WTC11 (cell line): ENCODE results near the gene SIRT2. TPM values are rescaled to one million over a fixed set of nuclear protein-coding genes. Genes with fewer than 3 reads are reported as not detected.
A peak's percentile ranks its signal among the peaks of the same experiment; 100 is the strongest.

Source experiments
- ATAC-seq: fragments of 200-7000 bp; cut with Tn5 transposase; 2 replicates; pipeline ENCODE4 v1.10.0; 2021; ENCODE audit warnings: mild to moderate bottlenecking, moderate library complexity
- CTCF ChIA-PET: fragments of 300-600 bp; sonication (Branson Sonifier 250); formaldehyde crosslinking; loops from one replicate; lab custom pipeline; 2021; ENCODE audit warnings: antibody characterized with exemption; lab: Charles Lee
- POLR2A ChIA-PET: fragments of 350-600 bp; sonication (Branson Sonifier 250); formaldehyde crosslinking; loops from one replicate; lab custom pipeline; 2021; ENCODE audit warnings: antibody characterized with exemption; lab: Charles Lee
- DNase-seq: peaks from one replicate; pipeline ENCODE4 v3.0.0; 2021; ENCODE audit warnings: low spot score
- H3K27ac Mint-ChIP-seq: 2 replicates; pipeline ENCODE4 v1.8.0; 2021; ENCODE audit warnings: mixed read lengths
- H3K27me3 Mint-ChIP-seq: 2 replicates; pipeline ENCODE4 v1.8.0; 2021; ENCODE audit warnings: low read depth, mild to moderate bottlenecking, moderate library complexity, mixed read lengths
- H3K36me3 Mint-ChIP-seq: 2 replicates; pipeline ENCODE4 v1.8.0; 2021; ENCODE audit warnings: mixed read lengths
- H3K4me1 Mint-ChIP-seq: 2 replicates; pipeline ENCODE4 v1.8.0; 2022; ENCODE audit warnings: mixed read lengths
- H3K4me3 Mint-ChIP-seq: 2 replicates; pipeline ENCODE4 v1.8.0; 2021; ENCODE audit warnings: mild to moderate bottlenecking, moderate library complexity, mixed read lengths
- H3K9me3 Mint-ChIP-seq: 2 replicates; pipeline ENCODE4 v1.8.0; 2021; ENCODE audit warnings: mixed read lengths
- ATF2 ChIP-seq: sonication (generic); formaldehyde crosslinking; IDR thresholded peaks from 2 replicates; pipeline ENCODE4 v1.8.1; 2022; ENCODE audit warnings: low read depth, missing genetic modification reagents, borderline replicate concordance
- CBFB ChIP-seq: sonication (generic); formaldehyde crosslinking; IDR thresholded peaks from 2 replicates; pipeline ENCODE4 v1.8.1; 2022; ENCODE audit warnings: mild to moderate bottlenecking, low read depth, missing genetic modification reagents
- CREM ChIP-seq: sonication (generic); formaldehyde crosslinking; IDR thresholded peaks from 2 replicates; pipeline ENCODE4 v1.8.1; 2022; ENCODE audit warnings: mild to moderate bottlenecking, missing genetic modification reagents, moderate library complexity
- E2F4 ChIP-seq: sonication (generic); formaldehyde crosslinking; IDR thresholded peaks from 2 replicates; pipeline ENCODE4 v1.8.1; 2022; ENCODE audit warnings: low read depth, mild to moderate bottlenecking, moderate library complexity, missing genetic modification reagents, borderline replicate concordance
- E2F5 ChIP-seq: sonication (generic); formaldehyde crosslinking; IDR thresholded peaks from 2 replicates; pipeline ENCODE4 v1.8.1; 2022; ENCODE audit warnings: mild to moderate bottlenecking, moderate library complexity, missing genetic modification reagents
- IRF1 ChIP-seq: sonication (generic); formaldehyde crosslinking; IDR thresholded peaks from 2 replicates; pipeline ENCODE4 v1.8.0; 2023; ENCODE audit warnings: missing genetic modification reagents
- IRF2 ChIP-seq: sonication (generic); formaldehyde crosslinking; IDR thresholded peaks from 2 replicates; pipeline ENCODE4 v1.8.0; 2022; ENCODE audit warnings: low read depth, missing genetic modification reagents, borderline replicate concordance
- MAX ChIP-seq: sonication (generic); formaldehyde crosslinking; IDR thresholded peaks from 2 replicates; pipeline ENCODE4 v1.8.0; 2022; ENCODE audit warnings: mild to moderate bottlenecking, missing genetic modification reagents
- NFYB ChIP-seq: sonication (generic); formaldehyde crosslinking; conservative IDR thresholded peaks from 2 replicates; pipeline ENCODE4 v1.8.0; 2022; ENCODE audit warnings: low read depth, missing genetic modification reagents
- RELA ChIP-seq: sonication (generic); formaldehyde crosslinking; IDR thresholded peaks from 2 replicates; pipeline ENCODE4 v1.8.1; 2022; ENCODE audit warnings: missing genetic modification reagents, mild to moderate bottlenecking, borderline replicate concordance
- RORB ChIP-seq: fragments of 250-450 bp; sonication (Bioruptor Pico); IDR thresholded peaks from 2 replicates; pipeline ENCODE4 v1.9.0; 2021; ENCODE audit warnings: mild to moderate bottlenecking
- STAT6 ChIP-seq: sonication (generic); formaldehyde crosslinking; conservative IDR thresholded peaks from 2 replicates; pipeline ENCODE4 v1.8.1; 2023; ENCODE audit warnings: mild to moderate bottlenecking, low read depth, missing genetic modification reagents, moderate library complexity
- TCF7 ChIP-seq: sonication (generic); formaldehyde crosslinking; IDR thresholded peaks from 2 replicates; pipeline ENCODE4 v1.8.0; 2022; ENCODE audit warnings: mild to moderate bottlenecking, low read depth, missing genetic modification reagents, moderate library complexity
- ZNF219 ChIP-seq: sonication (generic); formaldehyde crosslinking; IDR thresholded peaks from 2 replicates; pipeline ENCODE4 v1.8.0; 2023; ENCODE audit warnings: missing genetic modification reagents, mild to moderate bottlenecking, borderline replicate concordance
- ZNF396 ChIP-seq: fragments of 250-450 bp; sonication (Bioruptor Pico); IDR thresholded peaks from 2 replicates; pipeline ENCODE4 v1.8.0; 2021; ENCODE audit warnings: mild to moderate bottlenecking, moderate library complexity, borderline replicate concordance
- ZNF425 ChIP-seq: fragments of 250-450 bp; sonication (Bioruptor Pico); conservative IDR thresholded peaks from 2 replicates; pipeline ENCODE4 v1.9.0; 2021; ENCODE audit warnings: mild to moderate bottlenecking
- total RNA-seq: library from RNA; stranded (reverse); gene quantifications from 3 replicates; pipeline ENCODE4 v1.2.3, GENCODE V29; 2021

Gene SIRT2
- total RNA-seq, 1 experiment from 2014 or later = 9.5 TPM

GRCh38 chr19:38945562-38946228 lies 46.3 kb upstream of the SIRT2 start:
- TF ChIP-seq ATF2 (CRISPR knock-in tag) (no peak), E2F5 (CRISPR knock-in tag) (no peak), TCF7 (CRISPR knock-in tag) (no peak), RORB (no peak), CBFB (CRISPR knock-in tag) (no peak)
- Mint-ChIP-seq H3K36me3 (peaks cover 5% of the 10 kb centered on the region), H3K4me3 (no peak overlapping the region), H3K4me1 (peaks cover 5% of the 10 kb centered on the region), H3K9me3 (peaks cover 4% of the 10 kb centered on the region; the same call in 1 of the 2 replicates), H3K27ac (no peak overlapping the region), H3K27me3 (peaks cover 17% of the 10 kb centered on the region)
- CTCF ChIA-PET = interaction anchor here (0.9 to 2.4 kb wide), 2 partner anchors 12 to 14 kb away, joined by 3 to 11 read pairs; partner anchors contain the start of genes MRPS12 and SARS2
- POLR2A ChIA-PET = no interaction called here
- DNase-seq (peak; percentile 54), ATAC-seq (peak; percentile 5)

GRCh38 chr19:38944981-38945506 lies 45.6 kb upstream of the SIRT2 start:
- Mint-ChIP-seq H3K4me1 (peaks cover 2% of the 10 kb centered on the region), H3K4me3 (no peak overlapping the region), H3K27ac (no peak overlapping the region), H3K9me3 (peaks cover 4% of the 10 kb centered on the region; the same call in 1 of the 2 replicates), H3K36me3 (peaks cover 5% of the 10 kb centered on the region), H3K27me3 (peaks cover 20% of the 10 kb centered on the region)
- ChIA-PET CTCF (interaction anchor here (0.9 to 2.1 kb wide), 2 partner anchors 12 to 14 kb away, joined by 3 to 11 read pairs; partner anchors contain the start of genes MRPS12 and SARS2), POLR2A (no interaction called here)
- ATAC-seq = no peak
- TF ChIP-seq E2F4 (CRISPR knock-in tag) = no peak
- peak; percentile 29 for DNase-seq

- Mint-ChIP-seq H3K27me3 (peaks cover 32% of the 10 kb centered on the region), H3K4me1 (no peaks in the 10 kb centered on the region), H3K27ac (no peak overlapping the region), H3K9me3 (peaks cover 4% of the 10 kb centered on the region; the same call in 1 of the 2 replicates), H3K36me3 (peaks cover 5% of the 10 kb centered on the region), H3K4me3 (no peak overlapping the region)
- ChIA-PET CTCF (interaction anchor here (0.7 to 2.1 kb wide), 3 partner anchors 12 to 324 kb away, joined by 3 to 11 read pairs (median 5); partner anchors contain the start of genes EIF3K, MRPS12 and SARS2), POLR2A (no interaction called here)
- no peak for ATAC-seq
- no peak for DNase-seq
- TF ChIP-seq IRF2 (CRISPR knock-in tag) = no peak
- TF ChIP-seq RELA (CRISPR knock-in tag) = no peak
- no peak for TF ChIP-seq E2F5 (CRISPR knock-in tag)
- no peak for TF ChIP-seq IRF1 (CRISPR knock-in tag)
- no peak for TF ChIP-seq CREM (CRISPR knock-in tag)
- TF ChIP-seq NFYB (CRISPR knock-in tag) = no peak
- no peak for TF ChIP-seq STAT6 (CRISPR knock-in tag)
- no peak for TF ChIP-seq ZNF219 (CRISPR knock-in tag)
- TF ChIP-seq ZNF396 (CRISPR knock-in tag) = no peak
- no peak for TF ChIP-seq MAX
- no peak for TF ChIP-seq ZNF425 (CRISPR knock-in tag)
These were observed 43.2 kb upstream of the SIRT2 start for GRCh38 chr19:38942471-38943181.
